ENCODE data around the gene INAFM2.

DNA sequence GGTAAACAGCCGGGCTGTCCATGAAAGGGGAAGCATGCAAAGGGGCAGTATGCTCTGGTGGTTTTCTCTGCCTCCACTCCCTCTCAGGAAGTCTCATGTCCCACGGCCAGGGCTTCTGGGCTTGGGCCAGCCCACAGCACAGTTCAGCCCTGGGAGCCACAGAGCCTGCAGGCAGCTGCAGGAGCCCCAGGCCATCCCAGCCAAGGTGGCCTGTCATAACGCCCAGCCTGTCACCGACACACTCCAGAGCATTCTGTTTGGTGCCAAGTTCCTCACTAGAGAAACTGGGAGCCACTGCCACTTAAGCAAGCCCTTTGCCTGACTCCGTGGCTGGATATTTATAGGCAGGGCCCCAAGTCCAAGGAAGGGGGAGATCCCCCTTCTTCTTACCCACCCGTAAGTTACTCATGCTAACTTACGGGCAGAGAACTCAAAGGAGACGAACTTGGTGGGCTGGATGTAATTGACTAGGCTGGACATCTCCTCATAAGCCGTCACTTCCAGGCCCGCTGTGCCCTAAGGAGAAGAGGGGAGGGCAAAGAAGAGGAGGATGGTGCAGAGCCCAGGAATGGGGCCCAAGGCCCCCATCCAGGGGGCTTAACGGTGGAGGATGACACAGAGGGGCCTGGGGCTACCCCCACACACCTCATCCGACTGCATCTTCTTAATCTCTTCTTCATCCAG is 27.5 kb upstream of the INAFM2 start:
- TF ChIP-seq, protein P1, sequence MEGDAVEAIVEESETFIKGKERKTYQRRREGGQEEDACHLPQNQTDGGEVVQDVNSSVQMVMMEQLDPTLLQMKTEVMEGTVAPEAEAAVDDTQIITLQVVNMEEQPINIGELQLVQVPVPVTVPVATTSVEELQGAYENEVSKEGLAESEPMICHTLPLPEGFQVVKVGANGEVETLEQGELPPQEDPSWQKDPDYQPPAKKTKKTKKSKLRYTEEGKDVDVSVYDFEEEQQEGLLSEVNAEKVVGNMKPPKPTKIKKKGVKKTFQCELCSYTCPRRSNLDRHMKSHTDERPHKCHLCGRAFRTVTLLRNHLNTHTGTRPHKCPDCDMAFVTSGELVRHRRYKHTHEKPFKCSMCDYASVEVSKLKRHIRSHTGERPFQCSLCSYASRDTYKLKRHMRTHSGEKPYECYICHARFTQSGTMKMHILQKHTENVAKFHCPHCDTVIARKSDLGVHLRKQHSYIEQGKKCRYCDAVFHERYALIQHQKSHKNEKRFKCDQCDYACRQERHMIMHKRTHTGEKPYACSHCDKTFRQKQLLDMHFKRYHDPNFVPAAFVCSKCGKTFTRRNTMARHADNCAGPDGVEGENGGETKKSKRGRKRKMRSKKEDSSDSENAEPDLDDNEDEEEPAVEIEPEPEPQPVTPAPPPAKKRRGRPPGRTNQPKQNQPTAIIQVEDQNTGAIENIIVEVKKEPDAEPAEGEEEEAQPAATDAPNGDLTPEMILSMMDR (IDR thresholded peaks at IDR 0.05; ENCODE audit: low read length): no peak
- TF ChIP-seq EZH2 (IDR thresholded peaks at IDR 0.05; ENCODE audit: borderline replicate concordance, low read length): no peak

Measured in OCI-LY1 (cell line).